Measurements from ENCODE around the gene SLC35D2.

- TF ChIP-seq CTCF (IDR thresholded peaks at IDR 0.05 in 8 of 11, conservative IDR thresholded peaks at IDR 0.05 in 3 of 11) (no peak), POLR2AphosphoS5 (IDR thresholded peaks at IDR 0.05) (no peak), POLR2A (IDR thresholded peaks at IDR 0.05) (no peak)
These were observed 46.2 kb upstream of the SLC35D2 start for GRCh38 chr9:96429732-96430131.

All from spleen (tissue), 7 donors.